Activated CD4-positive, alpha-beta T cell treated with anti-CD3 and anti-CD28 coated beads, Interleukin-2, amount 50 U/mL, for 24 hours (primary cell): ENCODE results near the gene FRMPD4.
"Not testable (repeated sequence)": the region's sequence is repeated elsewhere in the genome, so short reads cannot be mapped to it uniquely, and the experiment has no call there.

Source experiments
- DNase-seq, 2 donors: peaks; one replicate each; pipeline ENCODE4 v3.0.0-alpha.2; 2020; ENCODE audit warnings: low read depth in 1 of 2, low spot score in 1 of 2

Gene FRMPD4

GRCh38 chrX:12494400-12495138 lies 356.3 kb downstream of the FRMPD4 start:
- DNase-seq: no peak

DNA sequence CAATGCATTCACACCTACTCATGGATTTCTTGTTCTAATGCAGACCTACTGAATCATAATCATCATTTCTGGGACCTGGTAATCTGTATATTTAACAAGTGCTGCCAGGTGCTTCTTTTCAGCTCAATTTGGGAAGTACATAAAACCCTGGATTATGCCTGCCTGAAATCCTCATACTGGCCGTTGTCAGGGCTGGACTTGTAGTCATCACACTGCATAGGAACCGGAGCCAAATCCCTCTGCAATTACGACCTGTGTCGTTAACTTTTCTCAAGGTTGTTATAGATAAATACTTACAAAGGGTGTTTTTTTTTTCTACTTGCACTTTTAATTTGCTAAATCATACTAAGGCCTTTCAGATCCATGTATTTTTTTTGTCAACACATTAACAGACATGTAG lies 358.1 kb downstream of the FRMPD4 start:
- DNase-seq: no peak

DNA sequence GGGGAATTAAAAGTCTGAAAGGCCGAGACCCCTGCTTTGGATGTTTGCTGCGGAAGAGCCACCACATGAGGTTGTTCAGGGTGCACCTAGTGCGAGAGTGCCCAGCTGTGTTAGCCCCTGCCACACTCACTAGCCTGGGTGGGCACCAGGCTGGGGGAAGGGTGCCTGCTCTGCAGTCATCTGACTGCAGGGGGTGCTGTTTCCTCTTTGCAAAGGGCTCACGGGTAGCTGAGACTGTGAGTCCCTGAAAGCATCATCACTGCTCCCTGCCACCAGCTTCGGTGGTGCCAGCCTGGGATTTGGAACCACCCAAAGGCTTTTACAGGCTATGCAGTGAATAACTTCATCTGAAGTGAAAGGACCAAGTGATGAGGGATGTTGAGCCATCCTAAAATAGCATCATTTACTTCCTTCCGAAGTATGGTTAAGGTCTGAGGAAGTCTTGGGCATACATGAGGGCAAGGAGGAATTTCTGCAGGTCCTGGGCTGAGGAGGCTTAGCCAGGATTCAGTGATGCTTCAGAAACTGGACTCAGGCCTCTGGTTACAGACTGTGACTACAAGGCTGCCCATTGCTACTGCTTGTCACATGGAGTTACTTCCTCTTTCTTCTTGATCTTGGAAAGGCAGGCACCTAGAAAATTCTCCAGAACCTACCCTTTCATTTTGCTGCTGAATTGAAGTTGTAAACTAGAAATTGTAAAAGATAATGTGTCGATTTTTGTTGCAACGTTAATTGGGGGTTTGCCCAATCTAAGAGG lies 359.7 kb downstream of the FRMPD4 start:
- no peak for DNase-seq

- no peak for DNase-seq
Measured at GRCh38 chrX:12505127-12505526, 366.9 kb downstream of the FRMPD4 start.

DNA sequence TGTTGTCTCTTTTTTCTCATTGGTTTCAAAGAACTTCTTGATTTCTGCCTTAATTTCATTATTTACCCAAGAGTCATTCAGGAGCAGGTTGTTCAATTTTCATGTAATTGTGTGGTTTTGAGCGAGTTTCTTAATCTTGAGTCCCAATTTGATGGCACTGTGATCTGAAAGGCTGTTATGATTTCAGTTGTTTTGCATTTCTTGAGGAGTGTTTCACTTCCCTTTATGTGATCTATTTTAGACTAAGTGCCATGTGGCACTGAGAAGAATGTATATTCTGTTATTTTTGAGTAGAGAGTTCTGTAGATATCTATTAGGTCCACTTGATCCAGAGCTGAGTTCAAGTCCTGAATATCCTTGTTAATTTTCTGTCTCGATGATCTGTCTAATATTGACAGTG lies 377.1 kb downstream of the FRMPD4 start:
- DNase-seq: not testable (repeated sequence)

DNA sequence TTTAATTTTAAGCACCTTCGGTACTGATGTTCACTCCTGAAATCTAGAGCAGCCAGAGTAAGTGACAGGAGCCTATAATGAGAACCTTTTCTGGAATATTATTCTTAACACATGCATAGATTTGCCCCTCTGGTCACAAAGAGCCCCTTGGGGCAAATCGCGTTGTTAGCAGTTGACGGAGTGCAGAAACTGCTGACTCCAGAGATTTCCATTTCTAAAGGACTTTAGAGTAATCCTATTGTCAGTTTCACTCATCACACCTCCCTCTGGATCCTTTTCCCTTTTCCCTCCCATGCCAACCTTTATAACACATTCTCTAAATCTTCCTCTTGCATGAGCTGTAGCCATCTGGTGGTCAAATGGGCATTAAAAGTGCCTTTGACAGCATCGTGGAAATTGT lies 388.0 kb downstream of the FRMPD4 start:
- DNase-seq: no peak

DNA sequence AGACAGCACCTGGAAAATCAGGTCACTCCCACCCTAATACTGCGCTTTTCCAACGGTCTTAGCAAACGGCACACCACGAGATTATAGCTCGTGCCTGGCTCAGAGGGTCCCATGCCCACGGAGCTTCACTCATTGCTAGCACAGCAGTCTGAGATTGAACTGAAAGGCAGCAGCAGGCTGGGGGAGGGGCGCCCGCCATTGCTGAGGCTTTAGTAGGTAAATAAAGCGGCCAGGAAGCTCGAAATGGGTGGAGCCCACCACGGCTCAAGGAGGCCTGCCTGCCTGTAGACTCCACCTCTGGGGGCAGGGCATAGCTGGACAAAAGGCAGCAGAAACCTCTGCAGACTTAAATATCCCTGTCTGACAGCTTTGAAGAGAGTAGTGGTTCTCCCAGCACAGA lies 399.8 kb downstream of the FRMPD4 start:
- not testable (repeated sequence) for DNase-seq

DNA sequence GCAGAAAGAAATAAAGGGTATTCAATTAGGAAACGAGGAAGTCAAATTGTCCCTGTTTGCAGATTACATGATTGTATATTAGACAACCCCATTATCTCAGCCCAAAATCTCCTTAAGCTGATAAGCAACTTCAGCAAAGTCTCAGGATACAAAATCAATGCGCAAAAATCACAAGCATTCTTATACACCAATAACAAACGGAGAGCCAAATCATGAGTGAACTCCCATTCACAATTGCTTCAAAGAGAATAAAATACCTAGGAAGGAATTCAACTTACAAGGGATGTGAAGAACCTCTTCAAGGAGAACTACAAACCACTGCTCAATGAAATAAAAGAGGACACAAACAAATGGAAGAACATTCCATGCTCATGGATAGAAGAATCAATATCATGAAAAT lies 404.0 kb downstream of the FRMPD4 start:
- not testable (repeated sequence) for DNase-seq

GRCh38 chrX:12548341-12548740 lies 410.1 kb downstream of the FRMPD4 start:
- no peak for DNase-seq

DNA sequence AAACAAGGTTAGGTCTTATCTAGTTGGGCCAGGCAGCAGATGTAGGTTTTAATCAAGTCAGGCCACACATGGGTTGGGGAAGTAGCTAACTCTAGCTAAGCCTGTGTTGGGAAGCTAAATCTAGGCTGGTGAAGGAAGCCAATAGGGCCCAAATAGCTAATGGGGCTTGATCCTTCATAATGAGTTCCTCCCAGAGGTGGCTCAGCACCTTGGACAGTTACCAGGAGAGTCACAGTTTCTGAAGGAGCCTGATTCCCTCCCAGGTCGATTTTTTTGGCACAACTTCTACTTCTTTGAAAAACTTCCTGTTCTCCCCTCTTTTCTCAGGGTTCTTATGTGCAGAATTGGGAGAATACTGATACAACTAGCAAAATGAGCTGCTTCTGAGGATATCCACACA lies 410.5 kb downstream of the FRMPD4 start:
- no peak for DNase-seq

DNA sequence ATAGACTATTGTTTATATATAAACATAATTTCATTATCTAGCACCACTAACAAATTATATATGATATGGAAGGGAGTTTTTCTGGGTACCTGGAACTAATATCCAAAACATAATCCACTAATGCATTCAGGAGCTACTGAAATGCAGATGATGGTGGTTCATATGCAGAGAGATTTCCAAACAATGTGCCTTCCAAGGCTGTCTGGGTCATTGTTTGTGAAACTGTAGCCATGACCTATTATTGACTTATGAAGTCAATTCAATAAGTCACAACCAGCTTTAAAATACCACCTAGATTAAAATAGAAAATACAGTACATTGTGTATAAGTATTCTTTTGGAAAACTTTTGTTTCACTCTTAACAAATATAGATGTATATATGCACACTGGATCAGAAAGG lies 415.9 kb downstream of the FRMPD4 start:
- no peak for DNase-seq

GRCh38 chrX:12563121-12563520 lies 424.8 kb downstream of the FRMPD4 start:
- no peak for DNase-seq

GRCh38 chrX:12564221-12564620 lies 425.9 kb downstream of the FRMPD4 start:
- no peak for DNase-seq

- no peak for DNase-seq
Measured at GRCh38 chrX:12567857-12568256, 429.6 kb downstream of the FRMPD4 start.

GRCh38 chrX:12570859-12571501 lies 432.7 kb downstream of the FRMPD4 start:
- DNase-seq: no peak

DNA sequence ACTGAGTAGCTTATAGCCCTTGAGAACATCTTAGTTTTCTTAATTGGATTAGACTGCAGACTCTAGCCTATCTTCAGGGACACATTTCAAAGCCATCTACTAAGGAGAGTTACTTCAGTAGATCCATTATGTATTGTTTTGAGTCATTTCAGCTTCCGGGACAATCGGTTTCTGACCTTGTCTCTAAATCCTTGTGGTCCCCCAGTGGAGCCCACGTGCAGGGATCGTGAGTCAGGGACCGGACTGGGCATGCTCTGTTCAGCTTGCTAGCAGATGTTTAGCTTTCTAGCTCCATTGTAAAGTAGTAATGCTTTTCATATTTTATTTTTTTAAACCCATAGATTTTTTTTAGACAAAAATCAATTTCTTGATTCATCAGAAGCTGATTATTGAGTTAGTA lies 441.0 kb downstream of the FRMPD4 start:
- DNase-seq: no peak

GRCh38 chrX:12580548-12580947 lies 442.3 kb downstream of the FRMPD4 start:
- DNase-seq: no peak

DNA sequence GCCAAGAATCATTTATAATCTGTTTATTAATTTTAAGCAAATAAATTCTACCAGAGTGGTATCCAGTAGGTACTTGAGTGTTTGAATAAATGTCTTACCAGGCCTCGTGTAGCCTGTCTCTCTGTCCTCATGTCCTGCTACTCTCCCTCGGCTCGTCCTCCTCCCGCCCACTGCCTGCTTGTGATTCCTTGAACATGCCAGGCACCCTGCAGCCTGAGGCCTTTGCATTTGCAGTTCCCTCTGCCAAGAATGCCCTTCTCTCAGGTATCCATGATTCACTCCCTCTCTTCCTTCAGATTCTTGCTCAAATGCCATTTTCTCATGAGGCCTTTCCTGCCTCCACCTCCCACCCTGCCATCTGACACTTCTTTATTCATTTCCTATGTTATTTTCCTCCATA lies 443.3 kb downstream of the FRMPD4 start:
- DNase-seq: no peak

DNA sequence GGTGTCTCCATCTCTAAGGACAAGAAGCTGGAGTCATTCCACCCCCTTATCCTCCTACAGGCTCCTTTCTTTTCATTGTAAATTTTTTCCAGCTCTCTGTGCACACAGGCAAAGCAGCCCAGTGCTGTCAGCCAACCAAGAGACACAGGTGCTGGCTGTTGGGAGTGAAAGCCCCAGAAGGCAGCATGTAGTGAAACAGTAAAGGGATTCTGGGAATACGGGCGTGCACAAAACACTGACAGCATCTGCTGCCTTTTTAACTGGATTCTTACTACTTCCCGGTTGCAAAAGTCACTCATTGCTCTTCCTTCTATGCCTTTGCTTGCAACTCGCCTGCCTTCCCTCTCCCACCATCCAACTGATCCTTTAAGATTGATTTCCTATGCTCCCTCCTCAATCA lies 444.4 kb downstream of the FRMPD4 start:
- DNase-seq: no peak

DNA sequence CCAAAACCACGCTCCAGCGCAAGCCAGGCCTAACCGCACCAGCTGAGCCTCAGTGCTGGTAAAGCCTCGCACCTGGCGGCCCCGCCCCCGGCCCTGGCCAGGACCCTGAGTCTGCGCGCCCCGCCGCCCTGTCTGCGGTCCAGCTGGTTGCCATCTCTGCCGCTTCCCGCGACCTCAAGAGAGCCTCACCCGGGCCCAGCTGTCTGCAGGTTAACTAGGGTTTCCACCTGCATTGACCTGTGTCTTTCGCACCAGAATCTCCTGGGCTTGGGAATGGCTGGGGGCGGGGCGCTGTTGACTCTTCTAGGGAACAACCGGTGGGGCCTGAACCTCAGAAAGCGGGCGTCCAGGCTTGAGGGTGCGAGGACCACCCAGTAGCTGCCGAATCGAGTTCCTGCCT lies 445.3 kb downstream of the FRMPD4 start:
- DNase-seq: no peak

- DNase-seq: no peak
Measured at GRCh38 chrX:12595720-12596119, 457.4 kb downstream of the FRMPD4 start.

DNA sequence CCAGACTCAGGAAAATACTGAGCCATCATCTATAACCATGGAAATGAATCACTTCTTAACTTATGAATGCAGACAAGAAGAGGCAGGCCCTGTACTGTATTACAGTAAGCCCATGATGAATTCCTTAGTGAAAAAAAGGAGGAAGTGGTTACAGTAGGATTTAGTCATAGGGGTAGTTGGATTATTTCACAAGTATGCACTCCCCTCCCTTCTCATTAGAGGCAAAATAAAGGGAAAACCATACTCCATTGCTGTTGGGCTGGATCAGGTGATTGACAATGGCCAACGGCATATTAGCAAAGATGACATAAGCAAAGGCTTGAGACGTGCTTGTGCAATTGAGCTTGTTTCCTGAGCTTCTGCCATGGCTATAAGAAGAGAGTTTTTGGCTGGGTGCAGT lies 471.8 kb downstream of the FRMPD4 start:
- no peak for DNase-seq
